B cell (primary cell): ENCODE measurements around the gene ZNF763. TPM values are rescaled to one million over a fixed set of nuclear protein-coding genes. Genes with fewer than 3 reads are reported as not detected.

Experiments used
- ATAC-seq: fragments of 200-7000 bp; cut with Tn5 transposase; one replicate; pipeline ENCODE4 v1.10.0; 2021; ENCODE audit warnings: low read depth, mild to moderate bottlenecking, moderate number of reproducible peaks, moderate library complexity
- CTCF ChIA-PET: fragments of 350-600 bp; sonication (Branson Sonifier 250); formaldehyde crosslinking; loops from one replicate; lab custom pipeline; 2021; ENCODE audit warnings: antibody characterized with exemption, inconsistent platforms; lab: Charles Lee
- POLR2A ChIA-PET: fragments of 350-600 bp; sonication (Branson Sonifier 250); formaldehyde crosslinking; loops from one replicate; lab custom pipeline; 2021; ENCODE audit warnings: antibody characterized with exemption; lab: Charles Lee
- DNase-seq: peaks from one replicate; pipeline ENCODE4 v3.0.0; 2013
- H2AFZ ChIP-seq: 2 replicates; pipeline ENCODE4 v1.6.1; 2012; ENCODE audit warnings: mild to moderate bottlenecking, low read depth, low read length; ENCODE audit not compliant: insufficient read depth, poor library complexity, severe bottlenecking
- H3K27ac ChIP-seq, 2 donors: 1 replicate in 1 of 2; 2 replicates in 1 of 2; pipeline ENCODE4 v1.5.1; 2012 to 2013; ENCODE audit warnings: low read length in 2 of 2, mild to moderate bottlenecking in 2 of 2, moderate library complexity in 1 of 2
- H3K27me3 ChIP-seq, 4 experiments: fragments of 200-600 bp in 1 of 4; sonication (generic) in 1 of 4; replicated peaks in 1 of 4; 1 replicate in 2 of 4; 2 replicates in 2 of 4; pipeline versions ENCODE4 v1.6.1 to v1.7.0; 2013 to 2016; ENCODE audit warnings: low read length in 3 of 4, mild to moderate bottlenecking in 2 of 4, mixed read lengths in 1 of 4, moderate library complexity in 1 of 4; ENCODE audit not compliant: insufficient read depth in 4 of 4, control insufficient read depth in 3 of 4; ENCODE audit errors: control extremely low read depth in 1 of 4
- H3K36me3 ChIP-seq, 2 experiments: replicated peaks in 1 of 2; 1 replicate in 1 of 2; 2 replicates in 1 of 2; pipeline versions ENCODE4 v1.6.1 to v1.7.1; 2013; ENCODE audit warnings: low read length in 1 of 2; ENCODE audit not compliant: insufficient read depth in 2 of 2, control insufficient read depth in 1 of 2; ENCODE audit errors: control extremely low read depth in 1 of 2, extremely low read depth in 1 of 2
- H3K4me1 ChIP-seq, 2 donors: fragments of 200-600 bp in 1 of 2; sonication (generic) in 1 of 2; 1 replicate in 1 of 2; 2 replicates in 1 of 2; pipeline versions ENCODE4 v1.5.1 to v1.6.1; 2013 to 2017; ENCODE audit warnings: low read length in 2 of 2; ENCODE audit not compliant: control insufficient read depth in 2 of 2, insufficient read depth in 2 of 2
- H3K4me2 ChIP-seq: replicated peaks from 2 replicates; pipeline ENCODE3; 2012; ENCODE audit warnings: mild to moderate bottlenecking, low read depth, low read length; ENCODE audit not compliant: poor library complexity, severe bottlenecking
- H3K4me3 ChIP-seq, 5 experiments: fragments of 200-600 bp in 1 of 5; sonication (generic) in 1 of 5; 1 replicate in 3 of 5; 2 replicates in 2 of 5; pipeline versions ENCODE4 v1.5.1 to v1.7.0; 2011 to 2016; ENCODE audit warnings: low read length in 4 of 5, mild to moderate bottlenecking in 4 of 5, low read depth in 2 of 5, control low read depth in 1 of 5, moderate library complexity in 1 of 5; ENCODE audit not compliant: insufficient read depth in 1 of 5; ENCODE audit errors: control extremely low read depth in 1 of 5, extremely low read depth in 1 of 5
- H3K79me2 ChIP-seq: fragments of 200-600 bp; sonication (generic); one replicate; pipeline ENCODE4 v1.6.0; 2016; ENCODE audit warnings: low read length; ENCODE audit not compliant: control insufficient read depth, insufficient read depth
- H3K9ac ChIP-seq: fragments of 200-600 bp; sonication (generic); 2 replicates; pipeline ENCODE4 v1.6.1; 2017; ENCODE audit warnings: mild to moderate bottlenecking, low read length, moderate library complexity
- H3K9me3 ChIP-seq, 3 donors: one replicate each; pipeline versions ENCODE4 v1.6.1 to v1.7.1; 2013; ENCODE audit warnings: low read length in 2 of 3; ENCODE audit not compliant: control insufficient read depth in 2 of 3, insufficient read depth in 1 of 3; ENCODE audit errors: control extremely low read depth in 1 of 3
- H4K20me1 ChIP-seq: 2 replicates; pipeline ENCODE4 v1.6.0; 2012; ENCODE audit warnings: mild to moderate bottlenecking, low read length; ENCODE audit not compliant: insufficient read depth, control insufficient read depth, poor library complexity, severe bottlenecking
- H3K27ac Mint-ChIP-seq: one replicate; pipeline ENCODE4 v1.8.0; 2021; ENCODE audit warnings: mixed read lengths
- H3K27me3 Mint-ChIP-seq: one replicate; pipeline ENCODE4 v1.8.0; 2021; ENCODE audit warnings: mixed read lengths
- H3K4me1 Mint-ChIP-seq: one replicate; pipeline ENCODE4 v1.8.0; 2021; ENCODE audit warnings: mixed read lengths
- H3K4me3 Mint-ChIP-seq: one replicate; pipeline ENCODE4 v1.8.0; 2021; ENCODE audit warnings: mixed read lengths
- H3K9me3 Mint-ChIP-seq: one replicate; pipeline ENCODE4 v1.8.0; 2022; ENCODE audit warnings: mixed read lengths; ENCODE audit not compliant: insufficient read depth
- CTCF ChIP-seq: fragments of 200-600 bp; IDR thresholded peaks from one replicate; pipeline ENCODE4 v1.8.0; 2022; ENCODE audit warnings: antibody characterized with exemption, mild to moderate bottlenecking
- EZH2 ChIP-seq: IDR thresholded peaks from 2 replicates; pipeline ENCODE4 v1.6.1; 2012; ENCODE audit warnings: borderline replicate concordance, low read depth, mild to moderate bottlenecking, moderate library complexity, low read length; ENCODE audit not compliant: insufficient read depth, poor library complexity, severe bottlenecking
- WGBS: methylation state at CpG from one replicate; pipeline ENCODE4 v1.1.5; 2013; ENCODE audit warnings: missing lambda C conversion rate; ENCODE audit not compliant: insufficient coverage; 5-methylcytosine and 5-hydroxymethylcytosine counted together
- intact Hi-C: fragments of 100-400 bp; cut with micrococcal nuclease; formaldehyde crosslinking; loops from one replicate; pipeline ENCODE4 v1.10.0; 2022
- polyA plus RNA-seq: library from polyadenylated mRNA; depleted of rRNA; stranded (reverse); fragments of >200 nt; gene quantifications from 2 replicates; pipeline ENCODE4 v1.2.3, GENCODE V29; 2012
- total RNA-seq, 2 donors: library from RNA; stranded (reverse); fragments of 120-200 nt in 1 of 2; gene quantifications; 1 replicate in 1 of 2; 2 replicates in 1 of 2; pipeline versions ENCODE4 v1.2.3 to v1.2.4, GENCODE V29; 2013 to 2022

The ZNF763 gene
- total and polyA plus RNA-seq, 2 donors (not counting 1 experiment from before 2014, with no cell fraction given) = 3.0 to 14.2 TPM

- Histone ChIP-seq H3K36me3 (no peaks in the 10 kb centered on the region), H3K27ac (no peak overlapping the region), H3K79me2 (peaks cover 33% of the 10 kb centered on the region), H3K9ac (no peak overlapping the region), H4K20me1 (peaks cover 12% of the 10 kb centered on the region), H3K4me2 (peak overlapping the region; percentile 96), H3K4me3 (no peak overlapping the region), H3K27me3 (no peaks in the 10 kb centered on the region), H3K9me3 (peaks cover 1 to 13% (median 10%) of the 10 kb centered on the region in 3 donors), H2AFZ (no peak overlapping the region), H3K4me1 (peaks cover 0 to 6% of the 10 kb centered on the region in 2 donors)
- ChIA-PET CTCF (interaction anchor here (1.0 to 7.3 kb wide), 4 partner anchors 24 to 189 kb away, joined by 3 to 173 read pairs (median 67); partner anchors contain the start of genes ZNF700 and ZNF763), POLR2A (interaction anchor here (0.6 to 3.5 kb wide), 4 partner anchors 22 to 1170 kb away, joined by 3 to 38 read pairs (median 22); partner anchors contain the start of genes ZNF700 and ZNF763)
- Mint-ChIP-seq H3K27ac (no peak overlapping the region), H3K4me1 (peaks cover 17% of the 10 kb centered on the region), H3K27me3 (no peaks in the 10 kb centered on the region), H3K4me3 (no peak overlapping the region), H3K9me3 (no peaks in the 10 kb centered on the region)
- intact Hi-C loops = loop anchor here (1.0 to 5.0 kb wide), 3 partner anchors 78 to 188 kb away; partner anchors contain the start of genes ZNF440, ZNF491 and ZNF844
- WGBS = 100% methylated on average over 4 of the region's 17 CpGs
- TF ChIP-seq EZH2 (no peak), CTCF (no peak)
- ATAC-seq (no peak), DNase-seq (no peak)
These were observed 21.9 kb downstream of the ZNF763 start for GRCh38 chr19:11986754-11987153.
